ENCODE results near the gene PSME1. TPM values are rescaled to one million over a fixed set of nuclear protein-coding genes. Genes with fewer than 3 reads are reported as not detected.

The PSME1 gene
- total RNA-seq, 2 donors from 2014 or later: 199 to 235 TPM

GRCh38 chr14:24155100-24155499 is 19.1 kb downstream of the PSME1 start:
- intact Hi-C loops (cut with DNase I): no loop called here
- Histone ChIP-seq H3K9me3 (no peaks in the 10 kb centered on the region), H3K4me1 (no peaks in the 10 kb centered on the region), H3K4me3 (no peak overlapping the region), H3K27me3 (no peaks in the 10 kb centered on the region), H3K27ac (no peak overlapping the region), H3K36me3 (peaks cover 27% of the 10 kb centered on the region), H3K9ac (ENCODE audit: low read depth in 2 of 2, low read length in 2 of 2) (no peak overlapping the region)
- TF ChIP-seq, protein P1, sequence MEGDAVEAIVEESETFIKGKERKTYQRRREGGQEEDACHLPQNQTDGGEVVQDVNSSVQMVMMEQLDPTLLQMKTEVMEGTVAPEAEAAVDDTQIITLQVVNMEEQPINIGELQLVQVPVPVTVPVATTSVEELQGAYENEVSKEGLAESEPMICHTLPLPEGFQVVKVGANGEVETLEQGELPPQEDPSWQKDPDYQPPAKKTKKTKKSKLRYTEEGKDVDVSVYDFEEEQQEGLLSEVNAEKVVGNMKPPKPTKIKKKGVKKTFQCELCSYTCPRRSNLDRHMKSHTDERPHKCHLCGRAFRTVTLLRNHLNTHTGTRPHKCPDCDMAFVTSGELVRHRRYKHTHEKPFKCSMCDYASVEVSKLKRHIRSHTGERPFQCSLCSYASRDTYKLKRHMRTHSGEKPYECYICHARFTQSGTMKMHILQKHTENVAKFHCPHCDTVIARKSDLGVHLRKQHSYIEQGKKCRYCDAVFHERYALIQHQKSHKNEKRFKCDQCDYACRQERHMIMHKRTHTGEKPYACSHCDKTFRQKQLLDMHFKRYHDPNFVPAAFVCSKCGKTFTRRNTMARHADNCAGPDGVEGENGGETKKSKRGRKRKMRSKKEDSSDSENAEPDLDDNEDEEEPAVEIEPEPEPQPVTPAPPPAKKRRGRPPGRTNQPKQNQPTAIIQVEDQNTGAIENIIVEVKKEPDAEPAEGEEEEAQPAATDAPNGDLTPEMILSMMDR (IDR thresholded peaks at IDR 0.05): no peak
- no peak for DNase-seq

DNA sequence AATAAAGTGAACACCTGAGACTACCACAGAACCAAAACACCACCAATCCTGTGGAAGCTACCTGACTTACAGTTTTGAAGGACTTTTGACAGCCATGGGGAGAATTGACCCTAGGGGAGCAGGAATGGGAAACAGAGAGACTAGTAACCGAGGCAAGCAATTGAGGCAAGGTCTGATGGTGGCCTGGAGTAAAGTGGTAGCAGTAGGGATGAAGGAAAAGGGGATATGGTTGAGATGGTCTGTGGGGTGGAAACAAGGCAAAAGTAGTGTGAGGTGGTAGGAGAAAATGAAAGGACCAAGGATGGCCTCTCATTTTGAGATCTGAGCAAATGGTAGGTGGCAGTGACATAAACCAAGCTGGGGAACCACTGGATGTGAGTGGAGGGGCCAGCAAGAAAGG is 20.8 kb downstream of the PSME1 start:
- H3K9ac ChIP-seq (ENCODE audit: low read depth in 2 of 2, low read length in 2 of 2): no peak overlapping the region
- no peak overlapping the region for H3K27ac ChIP-seq
- H3K36me3 ChIP-seq: peaks cover 12% of the 10 kb centered on the region
- H3K4me1 ChIP-seq: no peaks in the 10 kb centered on the region
- no peak for DNase-seq
- no peaks in the 10 kb centered on the region for H3K27me3 ChIP-seq
- no peak overlapping the region for H3K4me3 ChIP-seq
- TF ChIP-seq, protein P1 (IDR thresholded peaks at IDR 0.05): no peak
- H3K9me3 ChIP-seq: no peaks in the 10 kb centered on the region
- intact Hi-C loops (cut with DNase I): no loop called here

DNA sequence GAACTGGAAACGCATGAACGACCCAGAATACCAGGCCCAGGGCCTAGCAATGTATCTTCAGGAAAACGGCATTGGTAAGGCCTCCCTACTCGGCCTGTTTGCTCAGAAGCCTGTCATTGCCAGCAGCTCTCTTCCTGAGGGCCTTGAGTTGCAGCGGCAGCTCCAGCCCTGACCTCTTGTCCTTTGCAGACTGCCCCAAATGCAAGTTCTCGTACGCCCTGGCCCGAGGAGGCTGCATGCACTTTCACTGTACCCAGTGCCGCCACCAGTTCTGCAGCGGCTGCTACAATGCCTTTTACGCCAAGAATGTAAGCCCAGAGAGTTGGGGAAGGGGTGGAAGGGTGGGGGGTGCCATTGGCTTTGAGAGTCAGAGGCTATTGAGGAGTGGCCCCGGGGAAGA is 21.3 kb downstream of the PSME1 start:
- no peak overlapping the region for H3K27ac ChIP-seq
- no peaks in the 10 kb centered on the region for H3K27me3 ChIP-seq
- intact Hi-C loops (cut with DNase I): no loop called here
- peaks cover 4% of the 10 kb centered on the region for H3K4me1 ChIP-seq
- DNase-seq: no peak
- no peak overlapping the region for H3K4me3 ChIP-seq
- TF ChIP-seq, protein P1 (IDR thresholded peaks at IDR 0.05): no peak
- peaks cover 10% of the 10 kb centered on the region for H3K36me3 ChIP-seq
- no peak overlapping the region for H3K9ac ChIP-seq (ENCODE audit: low read depth in 2 of 2, low read length in 2 of 2)
- H3K9me3 ChIP-seq: no peaks in the 10 kb centered on the region

- Histone ChIP-seq H3K9me3 (no peaks in the 10 kb centered on the region), H3K4me3 (no peak overlapping the region), H3K36me3 (peaks cover 25% of the 10 kb centered on the region), H3K9ac (ENCODE audit: low read depth in 2 of 2, low read length in 2 of 2) (no peak overlapping the region), H3K27ac (peak overlapping the region; percentile 98), H3K27me3 (no peaks in the 10 kb centered on the region), H3K4me1 (peaks cover 13% of the 10 kb centered on the region)
- TF ChIP-seq, protein P1 (IDR thresholded peaks at IDR 0.05): no peak
- intact Hi-C loops (cut with DNase I): no loop called here
- DNase-seq: no peak
These were observed 23.9 kb downstream of the PSME1 start for GRCh38 chr14:24159777-24160498.

GRCh38 chr14:24160499-24160849 is 24.5 kb downstream of the PSME1 start:
- Histone ChIP-seq H3K9me3 (no peaks in the 10 kb centered on the region), H3K4me3 (no peak overlapping the region), H3K27ac (peak overlapping the region; percentile 98), H3K27me3 (no peaks in the 10 kb centered on the region), H3K4me1 (peaks cover 13% of the 10 kb centered on the region), H3K36me3 (peaks cover 25% of the 10 kb centered on the region), H3K9ac (ENCODE audit: low read depth in 2 of 2, low read length in 2 of 2) (peak overlapping the region in 1 of 2 donors; percentile 85)
- TF ChIP-seq, protein P1 (IDR thresholded peaks at IDR 0.05): no peak
- no peak for DNase-seq
- intact Hi-C loops (cut with DNase I): no loop called here

Measured in colonic mucosa (tissue), 4 donors.